H54 (cell line): ENCODE measurements around the gene NEUROG3.

Source experiments
- DNase-seq: peaks from one replicate; pipeline ENCODE4 v3.0.0; 2011; ENCODE audit warnings: low spot score, mixed read lengths; ENCODE audit not compliant: insufficient read length
- FAIRE-seq: peaks from 3 replicates; lab custom pipeline; 2011; peaks lifted over from hg19 to GRCh38; lab: Jason Lieb, UNC
- POLR2A ChIP-seq: IDR thresholded peaks from 2 replicates; pipeline ENCODE4 v1.6.1; 2011; ENCODE audit warnings: low read depth, mild to moderate bottlenecking, low read length

Gene NEUROG3

DNA sequence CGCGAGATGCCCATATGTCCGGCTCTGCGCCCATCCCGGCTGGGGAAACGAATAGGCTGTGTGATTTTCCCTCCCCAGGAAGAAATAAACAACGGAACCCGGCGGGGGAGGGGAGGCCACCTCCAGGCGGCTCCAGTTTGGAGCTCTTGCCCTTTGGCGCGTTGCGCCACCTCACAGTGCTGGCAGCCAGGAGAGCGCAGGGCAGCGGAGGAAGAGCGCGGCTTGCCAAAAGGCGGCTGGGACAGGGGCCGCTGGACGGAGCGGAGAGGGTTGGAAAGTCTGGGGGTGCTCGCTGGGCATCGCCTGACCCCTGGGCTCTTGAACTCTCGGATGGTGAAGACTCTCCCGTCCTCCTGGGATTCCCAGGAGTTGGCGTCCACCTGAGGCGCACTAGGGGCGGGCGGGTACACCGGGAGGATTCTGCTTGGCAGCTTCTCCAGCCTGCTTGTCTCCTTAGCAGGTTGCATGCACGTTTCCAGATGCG, 5.3 kb upstream of the NEUROG3 start:
- FAIRE-seq (no peak), DNase-seq (no peak)
- no peak for TF ChIP-seq POLR2A

DNA sequence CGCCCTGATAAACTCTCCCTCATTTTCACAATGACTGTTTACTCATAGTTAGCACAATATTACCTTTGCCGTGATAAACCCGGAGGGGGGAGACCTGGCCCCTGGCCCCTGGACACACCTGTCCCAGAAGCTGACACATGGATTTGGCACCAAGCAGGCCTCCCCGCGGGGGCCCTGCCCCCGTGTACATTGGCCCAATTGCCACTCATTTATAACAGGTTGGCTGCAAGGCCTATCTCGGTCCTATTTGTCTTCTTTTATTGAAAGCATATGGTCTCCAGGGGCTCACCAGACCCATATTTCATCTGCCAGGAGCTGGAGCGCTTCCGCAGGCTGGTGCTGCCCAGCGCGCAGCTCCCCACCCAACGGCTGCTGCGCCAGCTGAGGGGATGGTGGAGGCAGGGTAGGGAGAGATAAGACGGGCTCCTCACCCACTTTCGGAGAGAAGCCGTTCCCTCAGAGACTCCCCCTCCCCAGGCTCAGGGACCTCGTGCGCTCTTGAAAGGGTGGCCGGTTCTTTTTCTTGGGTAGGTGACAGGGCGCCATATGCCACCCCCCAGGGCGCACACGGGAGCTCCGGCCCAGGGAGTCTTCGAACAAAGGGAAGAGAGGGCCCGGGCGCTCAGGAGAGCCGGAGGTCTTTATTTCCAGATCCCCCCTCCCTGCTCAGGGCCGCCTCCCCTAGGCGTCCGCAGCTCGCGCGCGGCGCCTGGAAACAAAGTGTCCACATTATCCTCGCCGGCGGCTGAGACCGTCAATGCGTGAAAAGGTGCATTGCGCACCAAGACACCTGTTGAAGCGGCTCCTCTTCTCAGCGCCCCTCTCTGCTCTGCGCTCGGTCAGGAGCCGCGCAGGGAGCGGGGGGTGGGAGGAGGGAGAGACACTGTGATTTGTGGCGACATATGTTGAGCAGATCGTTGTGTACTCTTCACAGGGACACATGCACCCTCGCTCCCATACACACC, 4.3 kb upstream of the NEUROG3 start:
- DNase-seq: no peak
- no peak for TF ChIP-seq POLR2A
- no peak for FAIRE-seq

DNA sequence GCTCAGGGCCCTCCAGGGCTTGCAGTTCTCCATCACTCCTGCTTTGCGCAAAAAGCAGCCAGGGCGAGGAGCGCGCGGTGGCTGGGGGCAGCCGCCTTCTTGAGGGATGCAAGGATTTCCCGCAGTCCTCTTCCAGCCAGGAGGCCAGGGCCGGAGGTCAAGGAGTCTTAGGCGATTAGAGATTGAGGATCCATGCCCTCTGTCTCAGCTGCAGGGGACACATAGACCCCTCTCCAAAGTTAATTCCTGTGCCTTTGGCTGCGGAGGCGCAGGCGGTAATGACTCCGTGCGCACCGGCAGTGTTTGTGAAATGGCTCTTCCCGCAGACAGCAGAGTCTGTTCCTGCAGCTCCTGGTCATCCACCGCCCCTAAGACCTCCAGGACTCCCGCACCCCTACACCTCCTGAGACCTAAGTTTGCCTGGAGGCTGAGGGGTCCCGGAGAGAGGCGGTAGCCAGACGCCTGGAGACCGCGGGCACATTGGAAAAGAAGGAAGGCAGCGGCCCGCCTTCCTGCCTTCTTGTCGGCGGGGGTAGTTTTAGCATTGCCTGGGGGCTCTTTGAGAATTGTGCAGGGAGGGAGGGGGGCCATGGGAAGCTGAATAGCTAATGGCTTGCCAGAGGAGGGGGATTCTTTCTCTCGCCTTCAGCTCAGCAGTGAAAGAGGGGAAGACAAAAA, 3.3 kb upstream of the NEUROG3 start:
- FAIRE-seq: no peak
- DNase-seq: no peak
- TF ChIP-seq POLR2A: no peak

DNA sequence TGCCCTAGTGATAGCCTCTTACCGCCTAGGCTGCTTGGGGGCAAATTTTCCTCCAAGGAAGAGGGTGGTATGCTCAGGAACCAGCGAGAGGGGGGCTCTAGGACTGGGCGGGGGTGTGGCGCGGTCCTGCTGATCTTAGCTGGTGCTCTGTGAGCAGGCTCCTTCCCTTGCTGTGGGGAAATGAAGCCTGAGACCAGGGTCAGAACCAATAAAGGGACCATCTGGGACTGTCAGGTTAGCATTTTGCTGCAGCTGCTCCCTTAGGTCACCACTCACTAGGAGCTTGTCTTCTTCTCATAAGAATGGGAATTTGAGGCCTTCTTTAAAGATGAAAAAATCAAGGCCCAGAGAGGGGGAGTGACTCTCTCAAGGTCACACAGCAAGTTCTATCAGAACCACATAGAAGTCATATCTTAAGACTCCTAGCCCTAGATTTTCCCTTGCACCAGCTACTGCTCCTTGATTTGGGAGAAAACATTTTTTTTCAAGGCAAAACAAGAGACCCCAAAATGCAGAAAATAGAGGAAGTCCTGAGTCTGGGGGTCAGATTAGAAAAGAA, 2.0 kb upstream of the NEUROG3 start:
- no peak for TF ChIP-seq POLR2A
- FAIRE-seq: no peak
- no peak for DNase-seq

DNA sequence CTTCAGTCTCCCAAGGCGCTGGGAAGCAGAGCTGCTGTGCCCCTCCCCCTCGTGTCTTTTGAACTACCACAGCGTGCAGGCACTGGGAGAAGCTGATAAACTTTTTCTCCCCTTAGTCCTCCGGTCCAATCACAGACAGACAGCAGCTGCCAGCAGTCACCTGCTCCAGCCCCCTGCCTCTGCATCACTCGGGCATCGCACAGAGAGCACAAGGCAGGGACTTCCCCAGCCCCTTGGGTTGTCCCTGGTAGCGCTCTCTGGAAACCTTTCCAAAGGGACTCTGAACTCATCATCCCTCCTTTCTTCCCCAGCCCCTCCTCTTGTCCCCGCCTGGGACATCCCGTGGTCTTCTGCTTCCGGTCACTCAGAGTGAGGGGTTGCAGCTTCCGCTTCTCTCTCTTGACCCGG, 1.4 kb upstream of the NEUROG3 start:
- DNase-seq: peak; percentile 33
- no peak for TF ChIP-seq POLR2A
- FAIRE-seq: no peak

DNA sequence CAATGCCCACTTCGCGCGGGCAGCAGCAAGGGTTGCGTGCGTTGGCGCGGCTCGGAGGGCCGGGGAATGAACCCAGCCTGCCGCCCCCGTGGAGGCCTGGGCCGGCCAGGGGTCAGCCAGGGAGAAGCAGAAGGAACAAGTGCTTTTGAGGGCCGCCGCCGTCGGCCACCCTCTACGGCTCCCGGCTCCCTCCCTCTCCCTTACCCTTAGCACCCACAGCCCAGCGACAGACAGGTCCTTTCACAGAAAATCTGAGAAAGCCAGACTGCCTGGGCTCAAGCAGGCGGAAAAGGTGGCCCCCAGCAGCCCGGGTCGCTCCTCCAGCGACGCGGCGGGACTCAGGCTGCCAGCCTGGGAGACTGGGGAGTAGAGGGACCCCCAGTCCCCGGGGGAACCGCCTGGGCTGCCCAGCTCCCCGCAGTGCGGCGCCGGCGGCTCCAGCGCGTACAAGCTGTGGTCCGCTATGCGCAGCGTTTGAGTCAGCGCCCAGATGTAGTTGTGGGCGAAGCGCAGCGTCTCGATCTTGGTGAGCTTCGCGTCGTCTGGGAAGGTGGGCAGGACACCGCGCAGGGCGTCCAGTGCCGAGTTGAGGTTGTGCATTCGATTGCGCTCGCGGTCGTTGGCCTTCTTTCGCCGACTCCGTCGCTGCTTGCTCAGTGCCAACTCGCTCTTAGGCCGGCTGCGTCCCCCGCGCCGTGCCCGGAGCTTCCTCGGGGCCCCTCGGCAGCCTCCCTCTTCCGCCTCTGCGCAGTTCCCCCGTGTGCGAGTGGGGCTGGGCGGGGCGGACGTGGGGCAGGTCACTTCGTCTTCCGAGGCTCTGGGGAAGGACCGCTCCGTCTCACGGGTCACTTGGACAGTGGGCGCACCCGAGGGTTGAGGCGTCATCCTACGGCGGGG, 815 bp downstream of the NEUROG3 start:
- DNase-seq (no peak), FAIRE-seq (no peak)
- no peak for TF ChIP-seq POLR2A

DNA sequence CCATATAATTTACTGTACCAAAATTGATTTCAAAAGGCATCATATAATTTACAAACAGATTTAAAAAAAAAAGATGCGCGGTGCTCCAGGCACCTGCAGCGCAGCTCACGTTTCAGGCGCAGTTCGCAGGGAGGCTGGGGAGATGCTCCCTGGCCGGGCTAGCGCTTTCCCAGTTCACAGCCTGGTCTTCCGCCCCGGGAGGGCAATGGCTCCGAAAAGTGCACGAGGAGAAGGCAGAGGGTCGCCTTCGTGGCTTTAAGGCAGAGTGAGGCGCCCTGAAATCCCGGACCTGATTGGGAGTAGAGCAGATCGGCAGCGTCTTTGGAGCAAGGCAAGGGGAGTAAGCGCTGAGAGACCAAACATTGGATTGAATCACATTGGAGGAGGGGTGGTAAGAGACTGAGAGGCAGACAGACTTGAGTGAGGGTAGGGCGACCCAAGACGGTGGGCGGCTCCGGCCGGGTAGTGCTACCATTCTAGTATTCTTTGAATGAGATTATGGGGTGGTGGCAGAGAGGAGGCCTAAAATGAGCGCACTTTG, 1.5 kb downstream of the NEUROG3 start:
- no peak for TF ChIP-seq POLR2A
- FAIRE-seq (no peak), DNase-seq (no peak)

DNA sequence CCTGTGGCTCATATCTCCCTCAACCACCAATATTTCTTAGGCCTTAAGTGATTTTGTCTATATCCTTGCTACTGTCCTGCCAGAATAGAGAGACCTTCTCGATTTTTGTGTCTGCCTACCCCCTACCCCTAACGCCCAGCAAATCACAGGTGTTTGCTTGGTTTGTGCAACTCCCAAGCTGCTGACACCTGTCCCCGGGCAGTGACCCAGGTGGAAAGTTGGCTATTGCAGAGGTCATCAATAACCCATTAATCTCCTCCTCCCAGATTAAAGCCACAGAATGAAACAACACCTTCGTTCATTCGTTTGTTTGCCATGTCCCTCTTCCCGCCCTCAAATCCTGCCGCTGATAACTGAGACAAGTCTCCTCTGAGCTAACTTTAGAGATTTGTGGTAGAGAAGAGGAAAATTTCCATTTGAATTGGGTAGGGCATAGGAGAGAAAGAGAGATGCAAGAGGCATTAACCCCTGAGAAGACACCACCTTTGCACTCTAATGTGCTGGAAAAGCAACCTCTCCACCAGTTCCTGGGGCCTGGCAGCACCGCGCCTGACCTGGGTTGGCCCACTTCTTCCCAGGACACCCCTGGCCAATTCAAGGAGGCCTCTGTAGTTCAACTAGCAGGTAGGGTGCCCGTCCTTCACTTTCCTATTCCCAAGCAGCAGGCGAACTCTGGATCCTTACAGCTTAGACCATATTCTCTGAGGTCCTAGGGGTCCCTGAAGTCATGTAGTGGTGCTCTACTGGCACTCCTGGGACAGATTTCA, 3.0 kb downstream of the NEUROG3 start:
- TF ChIP-seq POLR2A: no peak

DNA sequence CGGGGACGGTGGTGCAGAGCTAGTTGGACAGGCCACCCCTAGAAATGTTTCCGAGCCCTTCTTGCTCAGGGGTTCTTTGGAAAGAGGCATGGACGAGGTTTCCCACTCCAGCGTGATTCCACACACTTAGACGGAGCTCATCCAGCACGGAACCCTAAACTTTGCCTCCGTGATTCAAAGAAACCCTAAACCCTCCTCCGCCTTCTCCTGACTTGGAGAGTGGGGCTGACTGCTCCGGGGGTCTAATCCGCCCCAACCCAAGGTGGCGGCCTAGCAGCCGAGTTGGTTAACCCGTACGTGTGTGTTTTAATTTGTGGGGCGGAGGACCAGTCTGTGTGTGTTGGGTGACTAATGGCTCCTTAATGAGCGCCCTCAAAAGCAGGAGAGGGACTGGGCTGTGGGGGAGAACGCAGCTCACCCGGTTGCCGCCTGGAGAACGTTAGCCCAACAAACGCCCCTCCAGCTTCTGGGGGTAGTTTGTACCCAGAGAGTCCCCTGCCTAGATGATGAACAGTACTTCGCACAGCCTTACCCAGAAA, 3.8 kb downstream of the NEUROG3 start:
- FAIRE-seq: no peak

More for the DNA sequence above, 3.0 kb downstream of the NEUROG3 start:
- DNase-seq: no peak
- no peak for FAIRE-seq

DNA sequence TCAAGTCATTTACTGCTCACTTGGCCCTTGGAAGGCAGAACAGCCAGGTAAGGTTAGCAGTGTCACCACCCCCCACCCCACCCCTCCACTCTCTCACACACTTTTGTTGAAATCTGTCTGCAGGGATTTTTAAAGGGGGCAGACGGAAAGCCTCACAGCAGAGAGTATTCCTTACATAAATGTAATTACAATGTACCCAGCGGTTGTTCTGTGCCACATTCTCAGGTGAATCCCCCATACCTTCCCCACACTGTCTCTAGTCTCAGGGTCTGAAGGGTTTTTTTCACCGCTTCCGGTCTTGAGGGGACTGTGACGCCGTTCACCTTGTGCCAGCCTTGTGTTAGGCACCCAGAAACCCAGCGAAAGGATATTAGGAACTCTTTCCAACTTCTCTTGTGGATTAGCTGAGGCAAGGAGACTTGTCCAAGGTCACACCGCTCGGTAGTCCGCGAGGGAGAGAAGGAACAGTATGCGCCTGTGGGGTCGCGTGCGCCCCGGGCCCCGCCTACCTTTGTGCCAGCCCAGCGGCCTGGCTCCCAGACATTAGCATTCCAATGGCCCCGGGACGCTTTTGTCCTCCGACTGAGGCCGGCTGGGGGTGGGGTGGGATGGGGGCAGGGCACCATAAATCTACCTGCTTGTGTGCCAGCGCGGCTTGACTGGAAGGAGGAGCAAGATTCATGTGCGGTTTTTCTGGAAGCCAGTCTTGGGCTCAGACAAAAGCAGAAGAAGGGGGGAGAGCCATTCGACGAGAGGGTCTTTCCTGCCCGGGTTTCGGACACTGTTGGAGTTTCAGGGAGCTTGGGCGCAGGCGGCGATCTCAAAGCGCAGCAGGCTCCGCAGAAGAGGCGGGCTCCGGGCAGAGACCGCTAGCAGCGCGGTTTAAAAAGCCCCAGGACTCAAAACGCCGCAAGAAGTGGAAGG, 4.5 kb downstream of the NEUROG3 start:
- FAIRE-seq: no peak
- no peak for DNase-seq
- no peak for TF ChIP-seq POLR2A

More for the DNA sequence above, 3.8 kb downstream of the NEUROG3 start:
- TF ChIP-seq POLR2A: no peak
- DNase-seq: no peak

DNA sequence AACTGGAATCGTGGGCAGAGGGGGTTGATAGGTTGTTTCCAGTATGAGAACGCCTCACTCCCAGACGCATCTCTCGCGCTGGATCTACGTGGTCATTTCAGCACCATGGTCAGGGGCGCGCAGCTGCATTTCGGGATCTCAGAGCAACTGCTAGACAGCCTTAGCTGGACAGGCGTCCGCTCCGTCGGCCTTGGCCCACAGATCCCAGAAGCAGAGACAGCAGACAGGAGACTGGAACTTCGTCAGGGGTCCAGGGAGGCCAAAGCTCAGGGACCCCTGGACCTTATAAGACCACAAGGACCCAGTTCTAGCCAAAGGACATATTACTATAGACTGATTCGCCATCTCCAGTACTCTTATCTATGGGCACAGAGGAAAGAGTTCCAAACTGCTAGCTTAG, 5.3 kb downstream of the NEUROG3 start:
- TF ChIP-seq POLR2A: no peak
- DNase-seq (no peak), FAIRE-seq (no peak)
